A549 (cell line): ENCODE data around the gene KRTAP12-2. TPM values are rescaled to one million over a fixed set of nuclear protein-coding genes. Genes with fewer than 3 reads are reported as not detected.

Experiments
- ATAC-seq, 2 experiments: fragments of 200-7000 bp in 1 of 2; fragments of >200 bp in 1 of 2; cut with Nextera tagmentation in 1 of 2; cut with Tn5 transposase in 1 of 2; 3 replicates each; pipeline versions ENCODE4 v1.8.0 to v1.9.1; 2018 to 2020; ENCODE audit warnings: mild to moderate bottlenecking in 1 of 2, moderate library complexity in 1 of 2
- CTCF ChIA-PET: fragments of 300-600 bp; sonication (Branson Sonifier 250); formaldehyde crosslinking; extraction: SDS; loops from one replicate; lab custom pipeline; 2021; ENCODE audit warnings: antibody characterized with exemption, inconsistent platforms; lab: Yijun Ruan, JAX
- POLR2A ChIA-PET: fragments of 350-600 bp; formaldehyde crosslinking; extraction: SDS; loops from one replicate; lab custom pipeline; 2021; ENCODE audit warnings: antibody characterized with exemption, inconsistent platforms; lab: Yijun Ruan, JAX
- DNase-seq, 2 experiments: peaks; one replicate each; pipeline versions ENCODE4 v3.0.0 to v3.0.0-alpha.2; 2011 to 2016; ENCODE audit warnings: low read depth in 1 of 2, low spot score in 1 of 2
- FAIRE-seq: peaks from 2 replicates; lab custom pipeline; 2011; peaks lifted over from hg19 to GRCh38; lab: Jason Lieb, UNC
- H3K27ac ChIP-seq, 2 experiments: fragments of >200 bp; sonication (Bioruptor Twin); formaldehyde crosslinking; 3 replicates each; pipeline ENCODE4 v1.5.1; 2016 to 2017
- H3K4me1 ChIP-seq: fragments of >200 bp; sonication (Bioruptor Twin); formaldehyde crosslinking; 3 replicates; pipeline ENCODE4 v1.6.1; 2016
- H3K4me2 ChIP-seq: fragments of >200 bp; sonication (Bioruptor Twin); formaldehyde crosslinking; 3 replicates; pipeline ENCODE4 v1.6.1; 2016
- H3K4me3 ChIP-seq: fragments of >200 bp; sonication (Bioruptor Twin); formaldehyde crosslinking; 3 replicates; pipeline ENCODE4 v1.5.1; 2016
- H3K9me3 ChIP-seq: fragments of >200 bp; sonication (Bioruptor Twin); formaldehyde crosslinking; 3 replicates; pipeline ENCODE4 v1.6.1; 2016
- BHLHE40 ChIP-seq: IDR thresholded peaks from 2 replicates; pipeline ENCODE4 v1.6.1; 2012; ENCODE audit warnings: low read depth, low read length, inconsistent platforms
- CBX2 ChIP-seq: fragments of 200-600 bp; sonication (generic); IDR thresholded peaks from 2 replicates; pipeline ENCODE4 v1.6.1; 2016; ENCODE audit warnings: low read depth, mild to moderate bottlenecking, borderline replicate concordance
- CBX8 ChIP-seq: fragments of 200-600 bp; sonication (generic); IDR thresholded peaks from 2 replicates; pipeline ENCODE4 v1.6.1; 2016
- CHD4 ChIP-seq: fragments of 200-600 bp; sonication (generic); IDR thresholded peaks from 2 replicates; pipeline ENCODE4 v1.6.1; 2016; ENCODE audit warnings: antibody characterized with exemption, mild to moderate bottlenecking, borderline replicate concordance
- EHMT2 ChIP-seq: fragments of 200-600 bp; sonication (generic); IDR thresholded peaks from 2 replicates; pipeline ENCODE4 v1.6.1; 2016; ENCODE audit warnings: antibody characterized with exemption, low read depth, mild to moderate bottlenecking, moderate library complexity
- FOSL2 ChIP-seq, 2 experiments: fragments of 450-650 bp in 1 of 2; fragments of >200 bp in 1 of 2; sonication (Bioruptor Twin) in 1 of 2; formaldehyde crosslinking; IDR thresholded peaks; 2 replicates each; pipeline versions ENCODE4 v1.5.0 to v1.6.1; 2016 to 2020; ENCODE audit warnings: mild to moderate bottlenecking in 1 of 2, moderate library complexity in 1 of 2
- FOXS1 ChIP-seq: fragments of 250-450 bp; sonication (Bioruptor Pico); IDR thresholded peaks from 2 replicates; pipeline ENCODE4 v1.5.0; 2020; ENCODE audit warnings: mild to moderate bottlenecking, moderate library complexity
- GATA3 ChIP-seq: IDR thresholded peaks from 2 replicates; pipeline ENCODE4 v1.6.1; 2012; ENCODE audit warnings: borderline replicate concordance
- HEYL ChIP-seq: fragments of 250-450 bp; sonication (Bioruptor Pico); IDR thresholded peaks from 2 replicates; pipeline ENCODE4 v1.8.0; 2021; ENCODE audit warnings: mild to moderate bottlenecking, moderate library complexity
- HOXA7 ChIP-seq: fragments of 250-450 bp; sonication (Bioruptor Pico); IDR thresholded peaks from 2 replicates; pipeline ENCODE4 v1.5.0; 2020; ENCODE audit warnings: mild to moderate bottlenecking, moderate library complexity
- HOXB5 ChIP-seq: fragments of 250-450 bp; sonication (Bioruptor Pico); IDR thresholded peaks from 2 replicates; pipeline ENCODE4 v1.5.0; 2020; ENCODE audit warnings: mild to moderate bottlenecking, moderate library complexity
- JUN ChIP-seq, 2 experiments: fragments of >200 bp; sonication (Bioruptor Twin); formaldehyde crosslinking; IDR thresholded peaks; 2 replicates in 1 of 2; 3 replicates in 1 of 2; pipeline ENCODE4 v1.6.1; 2016 to 2017
- KDM5A ChIP-seq: fragments of 200-600 bp; sonication (generic); IDR thresholded peaks from 2 replicates; pipeline ENCODE4 v1.6.1; 2016; ENCODE audit warnings: antibody characterized with exemption, mild to moderate bottlenecking
- MYC ChIP-seq: IDR thresholded peaks from 2 replicates; pipeline ENCODE4 v1.6.1; 2012; ENCODE audit warnings: mild to moderate bottlenecking, inconsistent platforms, low read length, improper control_type of control experiment, borderline replicate concordance
- POLR2A ChIP-seq: IDR thresholded peaks from 2 replicates; pipeline ENCODE4 v1.6.1; 2012; ENCODE audit warnings: mild to moderate bottlenecking, low read length
- RARB ChIP-seq: fragments of 250-450 bp; sonication (Bioruptor Pico); IDR thresholded peaks from 2 replicates; pipeline ENCODE4 v1.8.0; 2021; ENCODE audit warnings: mild to moderate bottlenecking, moderate library complexity
- RFX5 ChIP-seq: fragments of 450-650 bp; IDR thresholded peaks from 2 replicates; pipeline ENCODE4 v1.7.1; 2014; ENCODE audit warnings: antibody characterized with exemption, mild to moderate bottlenecking, moderate library complexity
- TP53 ChIP-seq: fragments of 250-450 bp; sonication (Bioruptor Pico); IDR thresholded peaks from 2 replicates; pipeline ENCODE4 v1.5.0; 2021; ENCODE audit warnings: mild to moderate bottlenecking, moderate library complexity
- ZNF302 ChIP-seq: fragments of 250-450 bp; sonication (Bioruptor Pico); IDR thresholded peaks from 2 replicates; pipeline ENCODE4 v1.9.0; 2021; ENCODE audit warnings: inconsistent platforms, mild to moderate bottlenecking, moderate library complexity
- ZSCAN20 ChIP-seq: fragments of 250-450 bp; sonication (Bioruptor Pico); IDR thresholded peaks from 2 replicates; pipeline ENCODE4 v1.8.0; 2022; ENCODE audit warnings: mild to moderate bottlenecking, moderate library complexity
- WGBS: methylation state at CpG from one replicate; pipeline ENCODE4 v1.1.6; 2017; ENCODE audit errors: missing lambda C conversion rate; 5-methylcytosine and 5-hydroxymethylcytosine counted together
- polyA plus RNA-seq, 4 experiments: library from polyadenylated mRNA; depleted of rRNA in 3 of 4; stranded (reverse); fragments of >200 nt; fragmentation: RNase III in 1 of 4; extraction: RNeasy Plus Mini Kit Qiagen cat#74134 plus additional on column Dnase treatment in 1 of 4; gene quantifications; 2 replicates in 3 of 4; 3 replicates in 1 of 4; pipeline ENCODE4 v1.2.3, GENCODE V29; 2011 to 2017
- TF ChIP-seq, protein P1 (sequence below): fragments of >200 bp; sonication (Bioruptor Twin); formaldehyde crosslinking; IDR thresholded peaks from 2 replicates; pipeline ENCODE4 v1.6.1; 2016
- TF ChIP-seq, protein P2 (sequence below): fragments of 150-350 bp; IDR thresholded peaks from 2 replicates; pipeline ENCODE4 v1.6.1; 2014; ENCODE audit warnings: low read depth, mild to moderate bottlenecking, low read length
- TF ChIP-seq, protein P3 (sequence below): IDR thresholded peaks from 2 replicates; pipeline ENCODE4 v1.6.1; 2012
- TF ChIP-seq, protein P4 (sequence below): IDR thresholded peaks from 2 replicates; pipeline ENCODE4 v1.6.1; 2012; ENCODE audit warnings: low read depth, borderline replicate concordance
- TF ChIP-seq, protein P5 (sequence below): fragments of 250-450 bp; sonication (Bioruptor Pico); IDR thresholded peaks from 2 replicates; pipeline ENCODE4 v1.5.0; 2020; ENCODE audit warnings: low read depth, mild to moderate bottlenecking, moderate library complexity
- TF ChIP-seq, protein P6 (sequence below): fragments of 200-600 bp; sonication (generic); IDR thresholded peaks from 2 replicates; pipeline ENCODE4 v1.6.1; 2016; ENCODE audit warnings: antibody characterized with exemption, mild to moderate bottlenecking, moderate library complexity

The KRTAP12-2 gene
- polyA plus RNA-seq, 2 of the 4 experiments (the other 2 are of a cell fraction), result not detected

DNA sequence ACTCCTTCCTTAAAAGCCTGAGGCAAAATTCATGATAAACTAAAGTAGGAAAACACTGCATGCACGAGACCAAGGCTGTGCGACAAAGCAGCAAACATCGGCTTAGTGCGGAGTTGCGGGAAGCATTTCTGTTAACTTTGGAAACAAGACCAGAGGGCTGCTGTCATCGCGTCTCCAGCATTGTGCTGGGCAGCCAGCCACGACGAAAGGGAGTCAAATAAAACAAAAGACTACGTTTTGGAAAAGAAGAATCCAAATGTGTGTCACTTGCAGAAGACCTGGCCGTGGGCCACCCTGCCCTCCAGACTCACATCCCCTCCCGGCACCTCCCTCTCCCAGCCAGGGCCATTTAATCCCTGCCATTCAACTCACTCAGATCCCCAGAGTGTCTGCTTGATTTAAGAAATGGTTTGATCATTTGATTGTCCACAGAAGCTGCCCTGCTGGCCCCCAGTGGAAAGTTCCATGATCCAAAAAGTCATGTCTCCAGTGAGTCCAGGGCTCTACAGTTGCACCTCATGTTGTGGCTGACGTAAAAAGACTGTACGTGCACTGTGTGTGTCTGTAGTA lies 22.9 kb downstream of the KRTAP12-2 start:
- ATAC-seq, result no peak
- no peak overlapping the region for H3K4me2 ChIP-seq
- 53% methylated on average over 13 of the region's 14 CpGs for WGBS
- ChIA-PET CTCF (no interaction called here), POLR2A (no interaction called here)
- H3K4me1 ChIP-seq, result no peaks in the 10 kb centered on the region
- TF ChIP-seq POLR2A (no peak), HOXA7 (CRISPR knock-in tag) (no peak), TP53 (CRISPR knock-in tag) (no peak), CBX2 (no peak), CBX8 (no peak), HEYL (CRISPR knock-in tag) (no peak), GATA3 (no peak), EHMT2 (no peak), HOXB5 (CRISPR knock-in tag) (no peak), KDM5A (no peak), JUN (IDR thresholded peaks at IDR 0.05) (no peak), FOSL2 (IDR thresholded peaks at IDR 0.05) (no peak), FOSL2 (CRISPR knock-in tag; IDR thresholded peaks at IDR 0.05) (no peak), FOXS1 (CRISPR knock-in tag) (no peak), CHD4 (no peak)
- TF ChIP-seq, protein P1, sequence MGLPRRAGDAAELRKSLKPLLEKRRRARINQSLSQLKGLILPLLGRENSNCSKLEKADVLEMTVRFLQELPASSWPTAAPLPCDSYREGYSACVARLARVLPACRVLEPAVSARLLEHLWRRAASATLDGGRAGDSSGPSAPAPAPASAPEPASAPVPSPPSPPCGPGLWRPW, result no peak
- TF ChIP-seq, protein P2, sequence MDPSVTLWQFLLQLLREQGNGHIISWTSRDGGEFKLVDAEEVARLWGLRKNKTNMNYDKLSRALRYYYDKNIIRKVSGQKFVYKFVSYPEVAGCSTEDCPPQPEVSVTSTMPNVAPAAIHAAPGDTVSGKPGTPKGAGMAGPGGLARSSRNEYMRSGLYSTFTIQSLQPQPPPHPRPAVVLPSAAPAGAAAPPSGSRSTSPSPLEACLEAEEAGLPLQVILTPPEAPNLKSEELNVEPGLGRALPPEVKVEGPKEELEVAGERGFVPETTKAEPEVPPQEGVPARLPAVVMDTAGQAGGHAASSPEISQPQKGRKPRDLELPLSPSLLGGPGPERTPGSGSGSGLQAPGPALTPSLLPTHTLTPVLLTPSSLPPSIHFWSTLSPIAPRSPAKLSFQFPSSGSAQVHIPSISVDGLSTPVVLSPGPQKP, result no peak
- TF ChIP-seq, protein P3, sequence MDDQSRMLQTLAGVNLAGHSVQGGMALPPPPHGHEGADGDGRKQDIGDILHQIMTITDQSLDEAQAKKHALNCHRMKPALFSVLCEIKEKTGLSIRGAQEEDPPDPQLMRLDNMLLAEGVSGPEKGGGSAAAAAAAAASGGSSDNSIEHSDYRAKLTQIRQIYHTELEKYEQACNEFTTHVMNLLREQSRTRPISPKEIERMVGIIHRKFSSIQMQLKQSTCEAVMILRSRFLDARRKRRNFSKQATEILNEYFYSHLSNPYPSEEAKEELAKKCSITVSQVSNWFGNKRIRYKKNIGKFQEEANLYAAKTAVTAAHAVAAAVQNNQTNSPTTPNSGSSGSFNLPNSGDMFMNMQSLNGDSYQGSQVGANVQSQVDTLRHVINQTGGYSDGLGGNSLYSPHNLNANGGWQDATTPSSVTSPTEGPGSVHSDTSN, result no peak
- TF ChIP-seq, protein P4, sequence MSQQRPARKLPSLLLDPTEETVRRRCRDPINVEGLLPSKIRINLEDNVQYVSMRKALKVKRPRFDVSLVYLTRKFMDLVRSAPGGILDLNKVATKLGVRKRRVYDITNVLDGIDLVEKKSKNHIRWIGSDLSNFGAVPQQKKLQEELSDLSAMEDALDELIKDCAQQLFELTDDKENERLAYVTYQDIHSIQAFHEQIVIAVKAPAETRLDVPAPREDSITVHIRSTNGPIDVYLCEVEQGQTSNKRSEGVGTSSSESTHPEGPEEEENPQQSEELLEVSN, result no peak
- TF ChIP-seq, protein P5, sequence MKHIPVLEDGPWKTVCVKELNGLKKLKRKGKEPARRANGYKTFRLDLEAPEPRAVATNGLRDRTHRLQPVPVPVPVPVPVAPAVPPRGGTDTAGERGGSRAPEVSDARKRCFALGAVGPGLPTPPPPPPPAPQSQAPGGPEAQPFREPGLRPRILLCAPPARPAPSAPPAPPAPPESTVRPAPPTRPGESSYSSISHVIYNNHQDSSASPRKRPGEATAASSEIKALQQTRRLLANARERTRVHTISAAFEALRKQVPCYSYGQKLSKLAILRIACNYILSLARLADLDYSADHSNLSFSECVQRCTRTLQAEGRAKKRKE (CRISPR knock-in tag), result no peak
- no peak overlapping the region for H3K4me3 ChIP-seq
- H3K27ac ChIP-seq, result no peak overlapping the region
- no peak for FAIRE-seq
- peaks cover 9% of the 10 kb centered on the region; the same call in 2 of the 3 replicates for H3K9me3 ChIP-seq
- no peak for DNase-seq

DNA sequence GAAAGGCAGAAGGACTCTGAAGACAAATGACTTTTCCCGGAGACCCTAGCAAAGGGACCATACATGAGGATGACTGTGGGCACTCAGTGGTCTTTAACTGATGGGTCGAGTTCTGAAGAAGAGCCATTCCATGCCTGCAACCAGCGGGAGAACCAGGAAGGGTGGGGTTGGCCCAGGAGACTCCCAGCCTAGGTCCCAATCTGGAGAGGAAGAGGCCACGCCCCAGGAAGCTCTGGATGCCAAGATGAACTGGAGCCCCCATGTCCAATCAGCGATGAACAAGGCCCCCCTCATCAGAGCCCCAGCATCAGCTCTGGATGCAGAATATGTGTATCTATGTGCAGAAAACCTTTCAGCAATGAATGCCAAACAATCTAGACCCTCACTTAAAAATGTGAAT lies 26.0 kb downstream of the KRTAP12-2 start:
- FAIRE-seq (no peak), DNase-seq (no peak), ATAC-seq (no peak)
- no peak overlapping the region for H3K27ac ChIP-seq
- POLR2A ChIA-PET, result no interaction called here
- H3K4me3 ChIP-seq, result no peak overlapping the region
- peaks cover 9% of the 10 kb centered on the region; the same call in 2 of the 3 replicates for H3K9me3 ChIP-seq
- TF ChIP-seq MYC (no peak), RARB (CRISPR knock-in tag) (no peak), HEYL (CRISPR knock-in tag) (no peak), ZSCAN20 (no peak), BHLHE40 (no peak), RFX5 (no peak), ZNF302 (CRISPR knock-in tag) (no peak), POLR2A (no peak), CHD4 (no peak)
- TF ChIP-seq, protein P6, sequence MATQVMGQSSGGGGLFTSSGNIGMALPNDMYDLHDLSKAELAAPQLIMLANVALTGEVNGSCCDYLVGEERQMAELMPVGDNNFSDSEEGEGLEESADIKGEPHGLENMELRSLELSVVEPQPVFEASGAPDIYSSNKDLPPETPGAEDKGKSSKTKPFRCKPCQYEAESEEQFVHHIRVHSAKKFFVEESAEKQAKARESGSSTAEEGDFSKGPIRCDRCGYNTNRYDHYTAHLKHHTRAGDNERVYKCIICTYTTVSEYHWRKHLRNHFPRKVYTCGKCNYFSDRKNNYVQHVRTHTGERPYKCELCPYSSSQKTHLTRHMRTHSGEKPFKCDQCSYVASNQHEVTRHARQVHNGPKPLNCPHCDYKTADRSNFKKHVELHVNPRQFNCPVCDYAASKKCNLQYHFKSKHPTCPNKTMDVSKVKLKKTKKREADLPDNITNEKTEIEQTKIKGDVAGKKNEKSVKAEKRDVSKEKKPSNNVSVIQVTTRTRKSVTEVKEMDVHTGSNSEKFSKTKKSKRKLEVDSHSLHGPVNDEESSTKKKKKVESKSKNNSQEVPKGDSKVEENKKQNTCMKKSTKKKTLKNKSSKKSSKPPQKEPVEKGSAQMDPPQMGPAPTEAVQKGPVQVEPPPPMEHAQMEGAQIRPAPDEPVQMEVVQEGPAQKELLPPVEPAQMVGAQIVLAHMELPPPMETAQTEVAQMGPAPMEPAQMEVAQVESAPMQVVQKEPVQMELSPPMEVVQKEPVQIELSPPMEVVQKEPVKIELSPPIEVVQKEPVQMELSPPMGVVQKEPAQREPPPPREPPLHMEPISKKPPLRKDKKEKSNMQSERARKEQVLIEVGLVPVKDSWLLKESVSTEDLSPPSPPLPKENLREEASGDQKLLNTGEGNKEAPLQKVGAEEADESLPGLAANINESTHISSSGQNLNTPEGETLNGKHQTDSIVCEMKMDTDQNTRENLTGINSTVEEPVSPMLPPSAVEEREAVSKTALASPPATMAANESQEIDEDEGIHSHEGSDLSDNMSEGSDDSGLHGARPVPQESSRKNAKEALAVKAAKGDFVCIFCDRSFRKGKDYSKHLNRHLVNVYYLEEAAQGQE, result no peak
- TF ChIP-seq, protein P1, result no peak
- WGBS, result 19% methylated on average over 4 of the region's 5 CpGs
- CTCF ChIA-PET, result no interaction called here
- H3K4me1 ChIP-seq, result no peaks in the 10 kb centered on the region
- H3K4me2 ChIP-seq, result no peak overlapping the region
